Omental fat pad (tissue), 4 donors: Measurements from ENCODE around the gene FARS2. TPM values are rescaled to one million over a fixed set of nuclear protein-coding genes. Genes with fewer than 3 reads are reported as not detected.

ENCODE experiments used
- ATAC-seq: fragments of 150-250 bp; one replicate; pipeline ENCODE4 v1.9.1; 2016; ENCODE audit warnings: mild to moderate bottlenecking, moderate library complexity; ENCODE audit not compliant: low FRiP score
- DNase-seq: peaks from one replicate; pipeline ENCODE4 v3.0.0-alpha.2; 2019; ENCODE audit warnings: low spot score
- total RNA-seq, 4 donors: library from RNA; depleted of rRNA; stranded (reverse); fragments of >200 nt; gene quantifications; one replicate each; pipeline ENCODE4 v1.1.0, GENCODE V29; 2016
- TF ChIP-seq, protein P1 (sequence below), 3 donors: fragments of 450-650 bp; IDR thresholded peaks; one replicate each; pipeline ENCODE4 v1.5.1; 2016 to 2017; ENCODE audit warnings: antibody characterized with exemption in 3 of 3, mild to moderate bottlenecking in 3 of 3, moderate library complexity in 2 of 3

FARS2 gene
- total RNA-seq, 4 donors from 2014 or later = 12.5 to 18.1 (median 14.5) TPM

DNA sequence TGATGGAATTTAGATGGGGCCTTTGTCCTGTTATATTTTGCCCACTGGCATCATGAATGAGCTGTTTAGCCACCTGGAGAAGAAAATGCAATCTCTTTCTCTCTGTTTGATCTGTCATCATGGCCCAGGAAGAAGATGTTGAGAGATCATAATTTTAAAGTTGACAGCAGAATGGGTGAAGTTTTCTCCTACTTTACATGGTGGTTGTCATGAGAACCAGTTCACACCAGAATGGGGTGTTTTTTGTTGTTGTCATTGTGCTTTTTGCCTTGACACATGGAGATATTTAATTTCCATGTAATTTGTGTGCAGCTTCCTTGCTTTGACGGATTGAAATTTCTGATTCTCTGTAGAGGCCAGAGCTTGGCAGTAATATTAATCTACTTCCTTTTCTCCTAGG, 122.5 kb downstream of the FARS2 start:
- DNase-seq = no peak
- TF ChIP-seq, protein P1, sequence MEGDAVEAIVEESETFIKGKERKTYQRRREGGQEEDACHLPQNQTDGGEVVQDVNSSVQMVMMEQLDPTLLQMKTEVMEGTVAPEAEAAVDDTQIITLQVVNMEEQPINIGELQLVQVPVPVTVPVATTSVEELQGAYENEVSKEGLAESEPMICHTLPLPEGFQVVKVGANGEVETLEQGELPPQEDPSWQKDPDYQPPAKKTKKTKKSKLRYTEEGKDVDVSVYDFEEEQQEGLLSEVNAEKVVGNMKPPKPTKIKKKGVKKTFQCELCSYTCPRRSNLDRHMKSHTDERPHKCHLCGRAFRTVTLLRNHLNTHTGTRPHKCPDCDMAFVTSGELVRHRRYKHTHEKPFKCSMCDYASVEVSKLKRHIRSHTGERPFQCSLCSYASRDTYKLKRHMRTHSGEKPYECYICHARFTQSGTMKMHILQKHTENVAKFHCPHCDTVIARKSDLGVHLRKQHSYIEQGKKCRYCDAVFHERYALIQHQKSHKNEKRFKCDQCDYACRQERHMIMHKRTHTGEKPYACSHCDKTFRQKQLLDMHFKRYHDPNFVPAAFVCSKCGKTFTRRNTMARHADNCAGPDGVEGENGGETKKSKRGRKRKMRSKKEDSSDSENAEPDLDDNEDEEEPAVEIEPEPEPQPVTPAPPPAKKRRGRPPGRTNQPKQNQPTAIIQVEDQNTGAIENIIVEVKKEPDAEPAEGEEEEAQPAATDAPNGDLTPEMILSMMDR (IDR thresholded peaks at IDR 0.05) = no peak
- no peak for ATAC-seq

DNA sequence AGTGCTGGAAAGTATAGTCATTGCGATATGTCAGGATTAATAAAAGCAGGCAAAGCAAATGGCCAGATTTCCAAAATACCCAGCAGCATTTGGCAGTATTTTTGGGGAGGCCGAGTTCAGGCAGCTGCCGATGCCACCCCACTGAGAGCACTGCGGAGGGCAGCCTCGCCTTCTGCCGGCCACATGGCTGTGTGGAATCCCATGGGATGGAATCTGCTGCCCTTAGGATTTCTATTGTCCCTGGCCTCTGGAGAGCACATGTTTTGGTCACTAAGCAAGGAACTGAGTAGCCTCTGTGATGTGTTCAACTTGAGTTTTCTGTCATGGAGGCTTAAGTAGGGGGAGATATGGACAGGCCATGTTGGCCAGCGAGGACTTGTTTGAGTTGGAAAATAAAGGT, 123.0 kb downstream of the FARS2 start:
- TF ChIP-seq, protein P1 (IDR thresholded peaks at IDR 0.05) = no peak
- ATAC-seq (no peak), DNase-seq (no peak)

DNA sequence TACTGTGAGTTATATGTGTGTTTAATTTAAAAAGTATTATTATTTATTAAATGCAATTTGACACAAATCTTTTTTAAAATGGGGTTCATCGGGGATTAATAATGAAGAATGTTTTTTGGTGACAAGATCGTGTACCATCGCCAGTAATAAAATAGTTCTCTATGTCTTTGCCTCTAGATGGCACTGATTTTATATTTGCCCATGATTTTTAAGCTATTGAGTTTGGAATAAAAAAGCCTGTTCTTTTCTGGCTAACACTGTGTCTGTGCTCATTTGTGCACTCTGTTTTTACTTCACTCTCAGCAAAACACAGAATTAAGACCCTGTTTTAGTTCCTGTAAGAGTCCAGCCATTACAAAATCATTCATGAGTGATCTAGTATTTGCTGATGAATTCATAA, 127.0 kb downstream of the FARS2 start:
- ATAC-seq (no peak), DNase-seq (no peak)
- TF ChIP-seq, protein P1 (IDR thresholded peaks at IDR 0.05) = no peak

DNA sequence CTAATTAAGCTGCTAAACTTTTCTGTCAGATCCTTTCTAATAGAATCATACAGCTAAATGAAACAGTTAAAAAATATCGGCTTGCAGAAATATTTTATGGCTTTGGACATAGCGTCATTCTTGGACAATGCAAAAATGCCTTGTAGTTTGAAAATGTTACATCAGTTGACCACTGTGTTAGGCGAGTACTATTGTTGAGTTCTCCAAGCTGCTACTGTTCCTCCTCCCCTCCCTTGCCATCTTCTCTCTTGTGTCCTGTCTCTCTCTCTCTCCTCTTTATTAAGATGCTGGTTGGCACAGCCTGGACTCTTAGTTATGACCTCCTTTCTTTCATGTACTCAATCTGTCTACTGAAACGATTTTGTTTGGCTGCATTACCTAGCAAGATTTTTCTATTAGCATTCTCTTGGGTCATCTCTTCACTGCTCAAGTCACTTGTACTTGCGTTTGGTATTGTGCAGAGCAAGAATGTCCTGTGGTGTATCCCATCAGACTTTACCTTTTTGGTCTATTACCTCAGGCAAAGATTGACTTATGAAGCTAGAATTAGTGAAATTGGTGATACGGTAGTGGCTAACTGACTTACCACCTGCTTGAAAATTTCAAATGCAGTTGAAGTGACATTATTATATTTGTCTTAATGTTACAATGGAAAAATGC, 127.9 kb downstream of the FARS2 start:
- TF ChIP-seq, protein P1 (IDR thresholded peaks at IDR 0.05) = no peak

DNA sequence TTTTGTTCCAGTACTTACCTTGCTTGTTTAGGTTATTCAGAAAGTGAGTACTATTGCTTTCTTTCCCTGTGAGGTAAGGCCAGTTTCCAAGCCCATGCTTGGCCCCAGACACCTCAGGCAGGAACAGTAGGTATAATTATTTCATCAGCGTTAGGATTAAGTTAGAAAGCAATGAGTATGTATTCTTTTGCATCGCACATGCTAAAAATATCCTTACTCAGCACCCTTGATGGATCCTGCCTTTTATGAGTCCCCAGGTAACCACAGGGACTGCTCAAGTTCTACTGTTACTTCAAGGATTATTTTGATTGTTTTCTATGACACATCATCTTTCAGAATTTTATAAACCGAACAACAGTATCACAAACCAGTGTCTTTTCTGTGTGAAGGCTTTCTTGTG, 128.9 kb downstream of the FARS2 start:
- ATAC-seq = no peak
- TF ChIP-seq, protein P1 (IDR thresholded peaks at IDR 0.05) = no peak
- DNase-seq = no peak

More for the DNA sequence above, 127.9 kb downstream of the FARS2 start:
- DNase-seq (no peak), ATAC-seq (no peak)

DNA sequence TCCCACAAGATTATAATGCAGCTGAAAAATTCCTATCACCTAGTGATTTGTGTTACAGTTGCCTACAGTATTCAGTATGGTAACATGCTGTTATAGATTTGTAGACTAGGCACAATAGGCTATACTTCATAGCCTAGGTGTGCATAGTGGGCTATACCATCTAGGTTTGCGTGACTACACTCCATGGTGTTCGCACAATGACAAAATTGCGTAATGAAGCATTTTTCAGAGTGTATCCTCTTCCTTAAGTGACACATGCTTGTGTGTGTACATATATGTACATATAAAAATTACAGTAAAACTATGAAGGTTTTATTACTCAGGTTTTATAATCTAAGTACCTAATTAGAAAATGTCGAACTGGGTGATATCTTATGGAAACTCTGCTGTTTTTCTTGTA, 133.0 kb downstream of the FARS2 start:
- TF ChIP-seq, protein P1 (IDR thresholded peaks at IDR 0.05) = no peak

DNA sequence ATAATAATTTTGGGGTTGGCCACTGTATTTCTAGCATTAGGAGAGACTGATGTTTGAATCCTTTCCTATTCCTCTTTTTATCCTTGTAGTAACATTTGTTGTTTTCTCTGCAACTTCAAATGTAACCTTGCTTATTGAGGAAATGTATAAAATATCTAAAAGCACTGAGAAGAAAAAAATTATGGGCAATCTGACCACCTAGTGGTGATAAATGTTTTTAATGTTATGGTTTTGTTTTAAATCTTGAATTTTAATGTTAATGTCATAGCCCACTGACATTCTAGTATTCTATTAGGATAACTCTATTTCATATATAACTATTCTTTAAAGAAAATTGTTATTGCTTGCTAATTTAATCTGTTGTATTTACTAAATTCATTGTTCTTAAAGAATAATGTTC, 134.4 kb downstream of the FARS2 start:
- DNase-seq (no peak), ATAC-seq (no peak)
- TF ChIP-seq, protein P1 (IDR thresholded peaks at IDR 0.05) = no peak

More for the DNA sequence above, 133.0 kb downstream of the FARS2 start:
- no peak for ATAC-seq
- no peak for DNase-seq
